Measurements from ENCODE around the gene BCL7B.
A peak's percentile ranks its signal among the peaks of the same experiment; 100 is the strongest.

BCL7B gene

GRCh38 chr7:73526896-73527821 is 30.3 kb downstream of the BCL7B start:
- POLR2A ChIA-PET: interaction anchor here (0.6 to 0.8 kb wide), 3 partner anchors 11 to 61 kb away, joined by 3 read pairs; no protein-coding TSS in a partner anchor
- H3K4me3 ChIP-seq (ENCODE audit: low read depth, low read length): no peak overlapping the region
- CTCF ChIA-PET: no interaction called here
- no peaks in the 10 kb centered on the region for H3K9me3 ChIP-seq (ENCODE audit: control insufficient read depth, insufficient read depth, low read depth, low read length)
- TF ChIP-seq GLIS1 (tag by site-specific recombination; IDR thresholded peaks at IDR 0.05) (peak; percentile 30; the same call in 1 of the 2 replicates), ZNF658 (tag by site-specific recombination; IDR thresholded peaks at IDR 0.05) (no peak), KLF17 (tag by site-specific recombination; IDR thresholded peaks at IDR 0.05) (no peak), ZNF398 (tag by site-specific recombination; IDR thresholded peaks at IDR 0.05) (no peak), ZNF830 (tag by site-specific recombination; IDR thresholded peaks at IDR 0.05; ENCODE audit: low read depth) (no peak), ZNF621 (tag by site-specific recombination; IDR thresholded peaks at IDR 0.05) (no peak), ZNF394 (tag by site-specific recombination; IDR thresholded peaks at IDR 0.05; ENCODE audit: borderline replicate concordance) (peak; percentile 21; the same call in 1 of the 2 replicates), ZNF362 (tag by site-specific recombination; IDR thresholded peaks at IDR 0.05) (peak; percentile 67), PRDM2 (tag by site-specific recombination; IDR thresholded peaks at IDR 0.05; ENCODE audit: borderline replicate concordance) (no peak), ZNF660 (tag by site-specific recombination; IDR thresholded peaks at IDR 0.05) (no peak), ZNF2 (tag by site-specific recombination; IDR thresholded peaks at IDR 0.05) (no peak), ZNF416 (tag by site-specific recombination; IDR thresholded peaks at IDR 0.05) (no peak), SCRT2 (tag by site-specific recombination; IDR thresholded peaks at IDR 0.05) (0 out of 2 replicates have a peak, but pooled peaks have one; percentile 13), TSHZ1 (tag by site-specific recombination; IDR thresholded peaks at IDR 0.05; ENCODE audit: borderline replicate concordance) (no peak)
- H3K4me1 ChIP-seq (ENCODE audit: control insufficient read depth, insufficient read depth, low read length): no peaks in the 10 kb centered on the region
- no peaks in the 10 kb centered on the region for H3K36me3 ChIP-seq (ENCODE audit: control insufficient read depth in 2 of 2, insufficient read depth in 1 of 2, low read length in 2 of 2)
- H3K27ac ChIP-seq (ENCODE audit: extremely low read depth, low read depth, low read length): no peak overlapping the region
